MCF 10A (cell line): ENCODE results near the gene XAGE3. TPM values are rescaled to one million over a fixed set of nuclear protein-coding genes. Genes with fewer than 3 reads are reported as not detected.
"Not testable (repeated sequence)": the region's sequence is repeated elsewhere in the genome, so short reads cannot be mapped to it uniquely, and the experiment has no call there.

Experiments
- BruUV-seq: library from RNA; stranded (reverse); fragments of 400-500 nt; replicated peaks from 2 replicates; lab custom pipeline; 2021; lab: Mats Ljungman, UMichigan
- CTCF ChIA-PET: fragments of 300-600 bp; sonication (Branson Sonifier 250); formaldehyde crosslinking; extraction: SDS; loops from one replicate; lab custom pipeline; 2021; ENCODE audit warnings: antibody characterized with exemption, inconsistent platforms; lab: Yijun Ruan, JAX
- POLR2A ChIA-PET: fragments of 300-600, 350-650 bp; sonication (Branson Sonifier 250); formaldehyde crosslinking; extraction: SDS; loops from one replicate; lab custom pipeline; 2020; ENCODE audit warnings: antibody characterized with exemption, inconsistent platforms; lab: Yijun Ruan, JAX
- DNase-seq: peaks from one replicate; pipeline ENCODE4 v3.0.0-alpha.2; 2018; ENCODE audit not compliant: unreplicated experiment
- H3K27ac Mint-ChIP-seq: one replicate; pipeline ENCODE4 v1.8.0; 2022; ENCODE audit warnings: mild to moderate bottlenecking, low read depth, mixed read lengths; ENCODE audit not compliant: unreplicated experiment
- H3K27me3 Mint-ChIP-seq: one replicate; pipeline ENCODE4 v1.8.0; 2022; ENCODE audit warnings: mixed read lengths; ENCODE audit not compliant: insufficient read depth, unreplicated experiment
- H3K36me3 Mint-ChIP-seq: one replicate; pipeline ENCODE4 v1.8.0; 2022; ENCODE audit warnings: mild to moderate bottlenecking, moderate library complexity, mixed read lengths; ENCODE audit not compliant: insufficient read depth, unreplicated experiment
- H3K4me1 Mint-ChIP-seq: one replicate; pipeline ENCODE4 v1.8.0; 2022; ENCODE audit warnings: mixed read lengths; ENCODE audit not compliant: insufficient read depth, unreplicated experiment
- H3K4me3 Mint-ChIP-seq: one replicate; pipeline ENCODE4 v1.8.0; 2022; ENCODE audit warnings: mild to moderate bottlenecking, moderate library complexity, mixed read lengths; ENCODE audit not compliant: unreplicated experiment
- H3K9me3 Mint-ChIP-seq: one replicate; pipeline ENCODE4 v1.8.0; 2022; ENCODE audit warnings: mixed read lengths; ENCODE audit not compliant: unreplicated experiment
- CTCF ChIP-seq: fragments of 200-600 bp; IDR thresholded peaks from one replicate; pipeline ENCODE4 v1.8.0; 2022; ENCODE audit warnings: antibody characterized with exemption, mild to moderate bottlenecking; ENCODE audit not compliant: unreplicated experiment
- intact Hi-C: fragments of 100-400 bp; cut with micrococcal nuclease; formaldehyde crosslinking; loops from 2 replicates; pipeline ENCODE4 v1.14.1; 2022
- total RNA-seq: library from RNA; stranded (reverse); gene quantifications from 2 replicates; pipeline ENCODE4 v1.2.3, GENCODE V29; 2022

Gene XAGE3
- total RNA-seq, 1 experiment from 2014 or later, result not detected

GRCh38 chrX:52852110-52852860, 15.6 kb downstream of the XAGE3 start:
- Mint-ChIP-seq H3K4me3 (no peak overlapping the region), H3K27ac (no peak overlapping the region), H3K4me1 (peaks cover 7% of the 10 kb centered on the region), H3K9me3 (peaks cover 7% of the 10 kb centered on the region), H3K27me3 (peaks cover 80% of the 10 kb centered on the region), H3K36me3 (no peaks in the 10 kb centered on the region)
- intact Hi-C loops, result no loop called here
- DNase-seq, result no peak
- no TSS peak for BruUV-seq
- POLR2A ChIA-PET, result no interaction called here
- CTCF ChIA-PET, result interaction anchor here (0.7 kb wide), 1 partner anchor 23 kb away, joined by 4 read pairs; no protein-coding TSS in a partner anchor
- TF ChIP-seq CTCF, result no peak

GRCh38 chrX:52843619-52844018, 24.3 kb downstream of the XAGE3 start:
- H3K27ac Mint-ChIP-seq, DNase-seq, H3K4me1 Mint-ChIP-seq, H3K4me3 Mint-ChIP-seq, H3K36me3 Mint-ChIP-seq, intact Hi-C loops, POLR2A ChIA-PET, H3K9me3 Mint-ChIP-seq, CTCF ChIA-PET, BruUV-seq: not testable (repeated sequence)
- H3K27me3 Mint-ChIP-seq, result peaks cover 91% of the 10 kb centered on the region

GRCh38 chrX:52839137-52839536, 28.7 kb downstream of the XAGE3 start:
- no peak for DNase-seq
- no peaks in the 10 kb centered on the region for H3K36me3 Mint-ChIP-seq
- no peaks in the 10 kb centered on the region for H3K9me3 Mint-ChIP-seq
- POLR2A ChIA-PET, result no interaction called here
- intact Hi-C loops, result no loop called here
- BruUV-seq, result no TSS peak
- H3K4me1 Mint-ChIP-seq, result no peaks in the 10 kb centered on the region
- CTCF ChIA-PET, result no interaction called here
- H3K4me3 Mint-ChIP-seq, result no peak overlapping the region
- H3K27ac Mint-ChIP-seq, result no peak overlapping the region
- H3K27me3 Mint-ChIP-seq, result peaks cover 53% of the 10 kb centered on the region
- TF ChIP-seq CTCF, result no peak

- BruUV-seq, result no TSS peak
- Mint-ChIP-seq H3K27ac (no peak overlapping the region), H3K4me1 (no peaks in the 10 kb centered on the region), H3K36me3 (no peaks in the 10 kb centered on the region), H3K4me3 (no peak overlapping the region), H3K27me3 (peaks cover 27% of the 10 kb centered on the region), H3K9me3 (no peaks in the 10 kb centered on the region)
- CTCF ChIA-PET, result no interaction called here
- POLR2A ChIA-PET, result no interaction called here
- DNase-seq, result no peak
- no peak for TF ChIP-seq CTCF
- intact Hi-C loops, result no loop called here
Observed at GRCh38 chrX:52830551-52830950, 37.3 kb downstream of the XAGE3 start.
